MCF 10A (cell line): Measurements from ENCODE around the gene SBK2. TPM values are rescaled to one million over a fixed set of nuclear protein-coding genes. Genes with fewer than 3 reads are reported as not detected.
"Not testable (repeated sequence)": the region's sequence is repeated elsewhere in the genome, so short reads cannot be mapped to it uniquely, and the experiment has no call there.

Source experiments
- Bru-seq: library from RNA; stranded (reverse); fragments of 400-500 nt; gene quantifications from one replicate; lab custom pipeline; 2021; lab: Mats Ljungman, UMichigan
- BruChase-seq, 2 experiments: library from RNA; stranded (reverse); fragments of 400-500 nt; gene quantifications; one replicate each; lab custom pipeline; 2021; lab: Mats Ljungman, UMichigan
- BruUV-seq: library from RNA; stranded (reverse); fragments of 400-500 nt; replicated peaks from 2 replicates; lab custom pipeline; 2021; lab: Mats Ljungman, UMichigan
- CTCF ChIA-PET: fragments of 300-600 bp; sonication (Branson Sonifier 250); formaldehyde crosslinking; extraction: SDS; loops from one replicate; lab custom pipeline; 2021; ENCODE audit warnings: antibody characterized with exemption, inconsistent platforms; lab: Yijun Ruan, JAX
- POLR2A ChIA-PET: fragments of 300-600, 350-650 bp; sonication (Branson Sonifier 250); formaldehyde crosslinking; extraction: SDS; loops from one replicate; lab custom pipeline; 2020; ENCODE audit warnings: antibody characterized with exemption, inconsistent platforms; lab: Yijun Ruan, JAX
- DNase-seq: peaks from one replicate; pipeline ENCODE4 v3.0.0-alpha.2; 2018; ENCODE audit not compliant: unreplicated experiment
- H3K27ac Mint-ChIP-seq: one replicate; pipeline ENCODE4 v1.8.0; 2022; ENCODE audit warnings: mild to moderate bottlenecking, low read depth, mixed read lengths; ENCODE audit not compliant: unreplicated experiment
- H3K27me3 Mint-ChIP-seq: one replicate; pipeline ENCODE4 v1.8.0; 2022; ENCODE audit warnings: mixed read lengths; ENCODE audit not compliant: insufficient read depth, unreplicated experiment
- H3K36me3 Mint-ChIP-seq: one replicate; pipeline ENCODE4 v1.8.0; 2022; ENCODE audit warnings: mild to moderate bottlenecking, moderate library complexity, mixed read lengths; ENCODE audit not compliant: insufficient read depth, unreplicated experiment
- H3K4me1 Mint-ChIP-seq: one replicate; pipeline ENCODE4 v1.8.0; 2022; ENCODE audit warnings: mixed read lengths; ENCODE audit not compliant: insufficient read depth, unreplicated experiment
- H3K4me3 Mint-ChIP-seq: one replicate; pipeline ENCODE4 v1.8.0; 2022; ENCODE audit warnings: mild to moderate bottlenecking, moderate library complexity, mixed read lengths; ENCODE audit not compliant: unreplicated experiment
- H3K9me3 Mint-ChIP-seq: one replicate; pipeline ENCODE4 v1.8.0; 2022; ENCODE audit warnings: mixed read lengths; ENCODE audit not compliant: unreplicated experiment
- CTCF ChIP-seq: fragments of 200-600 bp; IDR thresholded peaks from one replicate; pipeline ENCODE4 v1.8.0; 2022; ENCODE audit warnings: antibody characterized with exemption, mild to moderate bottlenecking; ENCODE audit not compliant: unreplicated experiment
- intact Hi-C: fragments of 100-400 bp; cut with micrococcal nuclease; formaldehyde crosslinking; loops from 2 replicates; pipeline ENCODE4 v1.14.1; 2022
- long read RNA-seq: library from polyadenylated mRNA; stranded (forward); transcript quantifications from one replicate; pipeline ENCODE4 v2.0.0, GENCODE V29; 2022
- total RNA-seq: library from RNA; stranded (reverse); gene quantifications from 2 replicates; pipeline ENCODE4 v1.2.3, GENCODE V29; 2022

The SBK2 gene
- total RNA-seq (not detected in 2 replicates), Bru-seq, nascent RNA (not detected), BruChase-seq, experiment 1, labeled RNA remaining after a 6-hour chase (not detected), BruChase-seq, experiment 2, labeled RNA remaining after a 2-hour chase (not detected)
- long read RNA-seq, result 0 reads

- DNase-seq, result no peak
- TF ChIP-seq CTCF, result no peak
- CTCF ChIA-PET, result no interaction called here
- H3K4me3 Mint-ChIP-seq, result no peak within 1 kb of the TSS
- no TSS peak for BruUV-seq
- no peaks in the 10 kb centered on the region for H3K9me3 Mint-ChIP-seq
- intact Hi-C loops, result no loop called here
- no peaks in the 10 kb centered on the region for H3K36me3 Mint-ChIP-seq
- H3K27me3 Mint-ChIP-seq, result no peaks in the 10 kb centered on the region
- H3K4me1 Mint-ChIP-seq, result no peaks in the 10 kb centered on the region
- H3K27ac Mint-ChIP-seq, result no peak within 1 kb of the TSS
- POLR2A ChIA-PET, result no interaction called here
Measured at GRCh38 chr19:55536951-55537740, at the start of gene SBK2. SBK2 (minus strand) TSS chr19:55537133; CDS start chr19:55536294, 839 bp downstream.

GRCh38 chr19:55585658-55586339 is 48.9 kb upstream of the SBK2 start:
- peak overlapping the region; percentile 19 for H3K4me3 Mint-ChIP-seq
- H3K4me1 Mint-ChIP-seq, result peaks cover 17% of the 10 kb centered on the region
- H3K27ac Mint-ChIP-seq, result peak overlapping the region; percentile 21
- CTCF ChIA-PET, result interaction anchor here (1.2 kb wide), 1 partner anchor 20 kb away, joined by 3 read pairs; the partner anchor contains the start of gene ZNF865
- POLR2A ChIA-PET, result interaction anchor here (1.3 kb wide), 1 partner anchor 13 kb away, joined by 3 read pairs; no protein-coding TSS in a partner anchor
- no peak for TF ChIP-seq CTCF
- no peak for DNase-seq
- no TSS peak for BruUV-seq
- H3K36me3 Mint-ChIP-seq, result peaks cover 5% of the 10 kb centered on the region
- H3K27me3 Mint-ChIP-seq, result peaks cover 18% of the 10 kb centered on the region
- intact Hi-C loops, result no loop called here
- H3K9me3 Mint-ChIP-seq, result no peaks in the 10 kb centered on the region

- peak overlapping the region; percentile 19 for H3K4me3 Mint-ChIP-seq
- POLR2A ChIA-PET, result interaction anchor here (1.3 kb wide), 1 partner anchor 14 kb away, joined by 3 read pairs; no protein-coding TSS in a partner anchor
- H3K27ac Mint-ChIP-seq, result peak overlapping the region; percentile 21
Measured at GRCh38 chr19:55584871-55585270, 47.9 kb upstream of the SBK2 start.

GRCh38 chr19:55583897-55584296 is 47.0 kb upstream of the SBK2 start:
- H3K4me3 Mint-ChIP-seq, intact Hi-C loops, H3K36me3 Mint-ChIP-seq, H3K9me3 Mint-ChIP-seq, H3K27ac Mint-ChIP-seq, BruUV-seq, DNase-seq: not testable (repeated sequence)
- H3K4me1 Mint-ChIP-seq, result peaks cover 27% of the 10 kb centered on the region
- peaks cover 18% of the 10 kb centered on the region for H3K27me3 Mint-ChIP-seq
- ChIA-PET CTCF (interaction anchor here (0.6 to 1.4 kb wide), 6 partner anchors 22 to 443 kb away, joined by 3 to 6 read pairs (median 4); no protein-coding TSS in a partner anchor), POLR2A (interaction anchor here (0.7 to 1.3 kb wide), 2 partner anchors 12 to 17 kb away, joined by 3 read pairs; no protein-coding TSS in a partner anchor)

More at GRCh38 chr19:55584871-55585270, 47.9 kb upstream of the SBK2 start:
- intact Hi-C loops, result no loop called here
- H3K9me3 Mint-ChIP-seq, result no peaks in the 10 kb centered on the region
- H3K27me3 Mint-ChIP-seq, result peaks cover 18% of the 10 kb centered on the region
- no TSS peak for BruUV-seq
- no peak for DNase-seq
- H3K36me3 Mint-ChIP-seq, result no peaks in the 10 kb centered on the region
- H3K4me1 Mint-ChIP-seq, result peaks cover 21% of the 10 kb centered on the region
- TF ChIP-seq CTCF, result no peak
- CTCF ChIA-PET, result interaction anchor here (1.0 kb wide), 1 partner anchor 81 kb away, joined by 5 read pairs; no protein-coding TSS in a partner anchor

GRCh38 chr19:55582284-55582683 is 45.4 kb upstream of the SBK2 start:
- H3K27ac Mint-ChIP-seq, BruUV-seq, POLR2A ChIA-PET, intact Hi-C loops, H3K9me3 Mint-ChIP-seq, H3K4me3 Mint-ChIP-seq, H3K36me3 Mint-ChIP-seq, DNase-seq: not testable (repeated sequence)
- Mint-ChIP-seq H3K4me1 (peaks cover 27% of the 10 kb centered on the region), H3K27me3 (peaks cover 18% of the 10 kb centered on the region)
- CTCF ChIA-PET, result interaction anchor here (0.6 to 1.2 kb wide), 2 partner anchors 54 to 67 kb away, joined by 3 to 4 read pairs; no protein-coding TSS in a partner anchor
